Measurements from ENCODE around the gene GASK1A.

DNA sequence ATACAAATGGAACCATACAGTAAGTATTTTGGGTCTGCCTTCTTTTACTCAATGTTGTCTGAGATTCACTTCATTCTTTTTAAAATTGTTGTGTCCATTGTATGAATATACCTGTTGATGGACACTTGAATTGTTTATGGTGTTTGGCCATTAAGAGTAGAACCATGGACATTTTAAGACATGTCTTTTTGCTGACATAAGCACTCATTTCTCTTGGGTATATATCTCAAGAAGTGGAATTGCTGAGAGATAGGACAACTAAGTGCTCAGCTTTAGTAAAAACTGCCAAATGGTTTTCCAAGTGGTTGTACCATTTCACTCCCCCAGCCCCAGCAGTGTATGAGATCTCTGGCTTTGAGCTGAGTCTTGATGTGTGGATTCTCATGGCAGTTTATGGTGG lies 98.6 kb downstream of the GASK1A start:
- TF ChIP-seq, protein P1, sequence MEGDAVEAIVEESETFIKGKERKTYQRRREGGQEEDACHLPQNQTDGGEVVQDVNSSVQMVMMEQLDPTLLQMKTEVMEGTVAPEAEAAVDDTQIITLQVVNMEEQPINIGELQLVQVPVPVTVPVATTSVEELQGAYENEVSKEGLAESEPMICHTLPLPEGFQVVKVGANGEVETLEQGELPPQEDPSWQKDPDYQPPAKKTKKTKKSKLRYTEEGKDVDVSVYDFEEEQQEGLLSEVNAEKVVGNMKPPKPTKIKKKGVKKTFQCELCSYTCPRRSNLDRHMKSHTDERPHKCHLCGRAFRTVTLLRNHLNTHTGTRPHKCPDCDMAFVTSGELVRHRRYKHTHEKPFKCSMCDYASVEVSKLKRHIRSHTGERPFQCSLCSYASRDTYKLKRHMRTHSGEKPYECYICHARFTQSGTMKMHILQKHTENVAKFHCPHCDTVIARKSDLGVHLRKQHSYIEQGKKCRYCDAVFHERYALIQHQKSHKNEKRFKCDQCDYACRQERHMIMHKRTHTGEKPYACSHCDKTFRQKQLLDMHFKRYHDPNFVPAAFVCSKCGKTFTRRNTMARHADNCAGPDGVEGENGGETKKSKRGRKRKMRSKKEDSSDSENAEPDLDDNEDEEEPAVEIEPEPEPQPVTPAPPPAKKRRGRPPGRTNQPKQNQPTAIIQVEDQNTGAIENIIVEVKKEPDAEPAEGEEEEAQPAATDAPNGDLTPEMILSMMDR (IDR thresholded peaks at IDR 0.05): no peak
- TF ChIP-seq POLR2A (IDR thresholded peaks at IDR 0.05): no peak

All from heart left ventricle (tissue), 13 donors.